Stomach (tissue), 9 donors: Measurements from ENCODE around the gene NEUROD1. TPM values are rescaled to one million over a fixed set of nuclear protein-coding genes. Genes with fewer than 3 reads are reported as not detected.

Experiments
- DNase-seq, 2 donors: peaks; one replicate each; pipeline versions ENCODE4 v3.0.0 to v3.0.0-alpha.2; 2013 to 2019
- H3K27ac ChIP-seq, 5 donors: fragments of 200-600 bp in 4 of 5; sonication (generic) in 4 of 5; one replicate each; pipeline ENCODE4 v1.5.1; 2013 to 2019; ENCODE audit warnings: mild to moderate bottlenecking in 1 of 5, moderate library complexity in 1 of 5
- H3K27me3 ChIP-seq, 3 donors: fragments of 200-600 bp; sonication (generic); one replicate each; pipeline ENCODE4 v1.5.1; 2017 to 2019; ENCODE audit warnings: mixed run types in 1 of 3
- H3K36me3 ChIP-seq, 4 donors: fragments of 200-600 bp; sonication (generic); 1 replicate in 3 of 4; 2 replicates in 1 of 4; pipeline ENCODE4 v1.5.1; 2016 to 2019
- H3K4me1 ChIP-seq, 4 donors: fragments of 200-600 bp; sonication (generic); one replicate each; pipeline ENCODE4 v1.5.1; 2016 to 2019
- H3K4me3 ChIP-seq, 4 donors: fragments of 200-600 bp; sonication (generic) in 3 of 4; one replicate each; pipeline ENCODE4 v1.5.1; 2016 to 2019; ENCODE audit warnings: mild to moderate bottlenecking in 1 of 4
- H3K9me3 ChIP-seq, 4 donors: fragments of 200-600 bp; sonication (generic); one replicate each; pipeline ENCODE4 v1.5.1; 2016 to 2019
- EP300 ChIP-seq: sonication (generic); formaldehyde crosslinking; IDR thresholded peaks from one replicate; pipeline ENCODE4 v1.6.1; 2017; ENCODE audit warnings: antibody characterized with exemption
- POLR2A ChIP-seq, 4 donors: fragments of 450-650 bp; IDR thresholded peaks; one replicate each; pipeline ENCODE4 v1.6.1; 2016; ENCODE audit warnings: antibody characterized with exemption in 4 of 4, control low read depth in 2 of 4, mild to moderate bottlenecking in 1 of 4, moderate library complexity in 1 of 4
- POLR2AphosphoS5 ChIP-seq, 3 donors: sonication (generic); formaldehyde crosslinking; IDR thresholded peaks; one replicate each; pipeline ENCODE4 v1.6.1; 2016; ENCODE audit warnings: antibody characterized with exemption in 3 of 3
- intact Hi-C: fragments of 100-400 bp; cut with DNase I; formaldehyde crosslinking; loops from one replicate; pipeline ENCODE4 v1.15.1; 2023; ENCODE audit warnings: low total_unique reads
- polyA plus RNA-seq, 3 donors: library from polyadenylated mRNA; stranded (reverse); fragments of 200-250 nt; gene quantifications; one replicate each; pipeline ENCODE4 v1.2.3, GENCODE V29; 2013
- total RNA-seq, 5 donors: library from RNA; depleted of rRNA; stranded (reverse); fragments of >200 nt; gene quantifications; one replicate each; pipeline versions ENCODE4 v1.1.0 to v1.2.3, GENCODE V29; 2014 to 2016
- TF ChIP-seq, protein P1 (sequence below), 7 experiments: fragments of 450-650 bp in 4 of 7; fragments of 200-600 bp in 3 of 7; sonication (generic) in 3 of 7; IDR thresholded peaks; one replicate each; pipeline ENCODE4 v1.5.1; 2016 to 2019; ENCODE audit warnings: antibody characterized with exemption in 7 of 7, control low read depth in 2 of 7, mild to moderate bottlenecking in 1 of 7
- donor health status: healthy with polysubstance abuse.
- donor health status: Bipolar disorder and iron deficiency.
- donor health status: healthy.

Gene NEUROD1
- total and polyA plus RNA-seq, 8 donors, result 0.55 to 3.6 (median 1.2) TPM; not detected in 3

DNA sequence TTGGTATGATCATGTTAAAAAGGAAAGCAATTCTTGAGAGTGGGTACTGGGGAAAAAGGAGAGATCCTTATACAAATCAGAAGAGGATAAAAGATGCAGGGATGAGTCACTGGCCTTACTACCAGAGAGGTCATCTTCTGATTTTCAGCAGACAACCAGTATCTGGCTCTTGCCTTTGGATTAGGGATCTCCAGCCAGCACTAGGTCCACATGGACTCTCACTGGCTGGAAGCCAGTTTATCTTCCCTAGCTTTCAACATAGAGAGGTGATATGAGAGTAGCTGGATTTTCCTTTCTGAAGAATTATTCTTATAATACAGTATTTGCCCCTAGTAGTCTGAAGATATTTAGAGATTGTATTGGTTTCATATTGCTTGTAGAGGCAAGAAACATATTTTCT lies 53.6 kb downstream of the NEUROD1 start:
- intact Hi-C loops, result no loop called here
- TF ChIP-seq POLR2A (IDR thresholded peaks at IDR 0.05) (no peak), POLR2AphosphoS5 (IDR thresholded peaks at IDR 0.05) (no peak), EP300 (no peak)
- TF ChIP-seq, protein P1, sequence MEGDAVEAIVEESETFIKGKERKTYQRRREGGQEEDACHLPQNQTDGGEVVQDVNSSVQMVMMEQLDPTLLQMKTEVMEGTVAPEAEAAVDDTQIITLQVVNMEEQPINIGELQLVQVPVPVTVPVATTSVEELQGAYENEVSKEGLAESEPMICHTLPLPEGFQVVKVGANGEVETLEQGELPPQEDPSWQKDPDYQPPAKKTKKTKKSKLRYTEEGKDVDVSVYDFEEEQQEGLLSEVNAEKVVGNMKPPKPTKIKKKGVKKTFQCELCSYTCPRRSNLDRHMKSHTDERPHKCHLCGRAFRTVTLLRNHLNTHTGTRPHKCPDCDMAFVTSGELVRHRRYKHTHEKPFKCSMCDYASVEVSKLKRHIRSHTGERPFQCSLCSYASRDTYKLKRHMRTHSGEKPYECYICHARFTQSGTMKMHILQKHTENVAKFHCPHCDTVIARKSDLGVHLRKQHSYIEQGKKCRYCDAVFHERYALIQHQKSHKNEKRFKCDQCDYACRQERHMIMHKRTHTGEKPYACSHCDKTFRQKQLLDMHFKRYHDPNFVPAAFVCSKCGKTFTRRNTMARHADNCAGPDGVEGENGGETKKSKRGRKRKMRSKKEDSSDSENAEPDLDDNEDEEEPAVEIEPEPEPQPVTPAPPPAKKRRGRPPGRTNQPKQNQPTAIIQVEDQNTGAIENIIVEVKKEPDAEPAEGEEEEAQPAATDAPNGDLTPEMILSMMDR (IDR thresholded peaks at IDR 0.05), result no peak
- no peak for DNase-seq
- no peaks in the 10 kb centered on the region for H3K9me3 ChIP-seq
- no peaks in the 10 kb centered on the region for H3K36me3 ChIP-seq
- H3K27ac ChIP-seq, result no peak overlapping the region
- H3K4me3 ChIP-seq, result no peak overlapping the region
- H3K4me1 ChIP-seq, result no peaks in the 10 kb centered on the region
- no peaks in the 10 kb centered on the region for H3K27me3 ChIP-seq

Other genes with a start within 250 kb of the NEUROD1 start
- 10 to 100 TPM in 3 of 5 donors, 1 to 10 TPM in 2; 7.6 to 48.4 (median 39.8) TPM for gene ITGA4, start 223.1 kb downstream of the NEUROD1 start, total RNA-seq
- 1 to 10 TPM in 2 of 3 donors, under 1 TPM in 1; 0.45 to 1.7 (median 1.2) TPM for gene ITGA4, start 223.1 kb downstream of the NEUROD1 start, polyA plus RNA-seq
- gene CERKL, start 23.4 kb downstream of the NEUROD1 start, total RNA-seq, result 1 to 10 TPM in 1 of 5 donors, not detected in 4; 1.3 TPM
- gene CERKL, start 23.4 kb downstream of the NEUROD1 start, polyA plus RNA-seq, result under 1 TPM; 0.05 to 0.31 (median 0.25) TPM
- gene ITPRID2, start 211.2 kb upstream of the NEUROD1 start, total RNA-seq, result 100 to 1,000 TPM in 4 of 5 donors, 10 to 100 TPM in 1; 53.1 to 222 (median 146) TPM
- gene ITPRID2, start 211.2 kb upstream of the NEUROD1 start, polyA plus RNA-seq, result 10 to 100 TPM; 19.4 to 62.9 (median 37.6) TPM